Brain microvascular endothelial cell (primary cell): ENCODE results near the gene SH3RF3.

Experiments
- DNase-seq: peaks from one replicate; pipeline ENCODE4 v3.0.0-alpha.2; 2020
- H3K27ac ChIP-seq: fragments of 250-450 bp; sonication (Bioruptor Pico); 2 replicates; pipeline ENCODE4 v1.5.1; 2020; ENCODE audit warnings: mild to moderate bottlenecking, moderate library complexity
- H3K27me3 ChIP-seq: fragments of 250-450 bp; sonication (Bioruptor Pico); replicated peaks from 2 replicates; pipeline ENCODE4 v1.5.1; 2020; ENCODE audit warnings: mild to moderate bottlenecking
- H3K36me3 ChIP-seq: fragments of 250-450 bp; sonication (Bioruptor Pico); replicated peaks from 2 replicates; pipeline ENCODE4 v1.5.1; 2020; ENCODE audit warnings: mild to moderate bottlenecking
- H3K4me3 ChIP-seq: 2 replicates; pipeline ENCODE4 v1.5.1; 2011; ENCODE audit warnings: low read depth, mild to moderate bottlenecking, control low read depth, low read length, moderate library complexity
- CTCF ChIP-seq: IDR thresholded peaks from 2 replicates; pipeline ENCODE4 v1.5.1; 2011; ENCODE audit warnings: low read depth, mild to moderate bottlenecking, moderate library complexity, low read length, control low read depth, inconsistent platforms; ENCODE audit errors: missing control alignments
- in situ Hi-C: cut with HindIII; loops from 2 replicates; pipeline ENCODE4 v1.10.0; 2017; ENCODE audit warnings: low sequenced_read_pairs, low pct_ligation_motif_present

SH3RF3 gene

GRCh38 chr2:109295070-109295780 lies 166.2 kb downstream of the SH3RF3 start:
- no peak for DNase-seq
- in situ Hi-C loops = no loop called here
- Histone ChIP-seq H3K36me3 (no peaks in the 10 kb centered on the region), H3K27ac (no peak overlapping the region), H3K27me3 (no peaks in the 10 kb centered on the region), H3K4me3 (no peak overlapping the region)
- no peak for TF ChIP-seq CTCF

GRCh38 chr2:109295781-109296117 lies 166.7 kb downstream of the SH3RF3 start:
- Histone ChIP-seq H3K4me3 (no peak overlapping the region), H3K27ac (no peak overlapping the region), H3K36me3 (no peaks in the 10 kb centered on the region), H3K27me3 (no peaks in the 10 kb centered on the region)
- DNase-seq = no peak
- in situ Hi-C loops = no loop called here
- no peak for TF ChIP-seq CTCF

- DNase-seq = no peak
- H3K36me3 ChIP-seq = no peaks in the 10 kb centered on the region
- in situ Hi-C loops = no loop called here
- no peak overlapping the region for H3K4me3 ChIP-seq
- no peaks in the 10 kb centered on the region for H3K27me3 ChIP-seq
- no peak overlapping the region for H3K27ac ChIP-seq
- TF ChIP-seq CTCF = no peak
Observed at GRCh38 chr2:109297566-109298490, 168.8 kb downstream of the SH3RF3 start.

GRCh38 chr2:109298851-109299250 lies 169.8 kb downstream of the SH3RF3 start:
- no peak for TF ChIP-seq CTCF
- Histone ChIP-seq H3K27ac (no peak overlapping the region), H3K36me3 (no peaks in the 10 kb centered on the region), H3K27me3 (no peaks in the 10 kb centered on the region), H3K4me3 (no peak overlapping the region)
- no peak for DNase-seq
- in situ Hi-C loops = no loop called here

GRCh38 chr2:109299536-109299935 lies 170.5 kb downstream of the SH3RF3 start:
- Histone ChIP-seq H3K27ac (no peak overlapping the region), H3K36me3 (no peaks in the 10 kb centered on the region), H3K4me3 (no peak overlapping the region), H3K27me3 (no peaks in the 10 kb centered on the region)
- no peak for DNase-seq
- in situ Hi-C loops = no loop called here
- no peak for TF ChIP-seq CTCF
